Upper lobe of right lung (tissue), 1 donor: ENCODE data around the gene CC2D1A. TPM values are rescaled to one million over a fixed set of nuclear protein-coding genes. Genes with fewer than 3 reads are reported as not detected.

ENCODE experiments used
- ATAC-seq: fragments of 200-7000 bp; cut with Tn5 transposase; one replicate; pipeline ENCODE4 v1.9.1; 2020; ENCODE audit warnings: mild to moderate bottlenecking, moderate library complexity
- DNase-seq: peaks from one replicate; pipeline ENCODE4 v3.0.0-alpha.2; 2020
- H3K27ac ChIP-seq: fragments of 200-600 bp; one replicate; pipeline ENCODE4 v1.8.0; 2022
- H3K27me3 ChIP-seq: fragments of 200-600 bp; one replicate; pipeline ENCODE4 v1.8.0; 2022; ENCODE audit warnings: mild to moderate bottlenecking
- H3K36me3 ChIP-seq: fragments of 200-600 bp; one replicate; pipeline ENCODE4 v1.8.0; 2022
- H3K4me1 ChIP-seq: fragments of 200-600 bp; one replicate; pipeline ENCODE4 v1.8.0; 2022
- H3K4me3 ChIP-seq: fragments of 200-600 bp; one replicate; pipeline ENCODE4 v1.8.0; 2022; ENCODE audit warnings: mild to moderate bottlenecking
- H3K9me3 ChIP-seq: fragments of 200-600 bp; one replicate; pipeline ENCODE4 v1.8.0; 2022
- CTCF ChIP-seq: fragments of 200-600 bp; IDR thresholded peaks from one replicate; pipeline ENCODE4 v1.8.0; 2022; ENCODE audit warnings: antibody characterized with exemption
- intact Hi-C: fragments of 100-400 bp; cut with DNase I; formaldehyde crosslinking; loops from one replicate; pipeline ENCODE4 v1.11.0; 2022
- total RNA-seq: library from RNA; stranded (reverse); fragmentation: NEBNext Ultra II Directional; extraction: Animal tissue kit (Norgen Biotek cat#: 25700); gene quantifications from one replicate; pipeline ENCODE4 v1.2.1, GENCODE V29; 2021
- donor health status: DM: no; HTN: yes; CAD: no; lungs with severe emphysema.

The CC2D1A gene
- total RNA-seq, 1 donor from 2014 or later: 28.9 TPM

GRCh38 chr19:13961826-13962698, 56.1 kb downstream of the CC2D1A start:
- no peaks in the 10 kb centered on the region for H3K27me3 ChIP-seq
- H3K4me3 ChIP-seq: no peak overlapping the region
- TF ChIP-seq CTCF: no peak
- H3K27ac ChIP-seq: no peak overlapping the region
- DNase-seq (no peak), ATAC-seq (no peak)
- no peaks in the 10 kb centered on the region for H3K4me1 ChIP-seq
- peaks cover 57% of the 10 kb centered on the region for H3K36me3 ChIP-seq
- H3K9me3 ChIP-seq: no peaks in the 10 kb centered on the region
- intact Hi-C loops: no loop called here

- H3K36me3 ChIP-seq: peaks cover 57% of the 10 kb centered on the region
- no peak for ATAC-seq
These were observed 57.0 kb downstream of the CC2D1A start for GRCh38 chr19:13962699-13963602.

GRCh38 chr19:13963603-13964105, 57.7 kb downstream of the CC2D1A start:
- Histone ChIP-seq H3K9me3 (no peaks in the 10 kb centered on the region), H3K4me1 (no peaks in the 10 kb centered on the region), H3K4me3 (no peak overlapping the region), H3K27ac (no peak overlapping the region), H3K27me3 (no peaks in the 10 kb centered on the region), H3K36me3 (peaks cover 60% of the 10 kb centered on the region)
- ATAC-seq (no peak), DNase-seq (no peak)
- intact Hi-C loops: no loop called here
- TF ChIP-seq CTCF: no peak

More at GRCh38 chr19:13962699-13963602, 57.0 kb downstream of the CC2D1A start:
- Histone ChIP-seq H3K27me3 (no peaks in the 10 kb centered on the region), H3K4me3 (no peak overlapping the region), H3K9me3 (no peaks in the 10 kb centered on the region), H3K4me1 (no peaks in the 10 kb centered on the region), H3K27ac (no peak overlapping the region)
- DNase-seq: no peak
- TF ChIP-seq CTCF: no peak
- intact Hi-C loops: no loop called here

GRCh38 chr19:13964776-13965175, 58.8 kb downstream of the CC2D1A start:
- ATAC-seq (no peak), DNase-seq (no peak)
- intact Hi-C loops: no loop called here
- Histone ChIP-seq H3K4me3 (no peak overlapping the region), H3K36me3 (peaks cover 62% of the 10 kb centered on the region), H3K4me1 (no peaks in the 10 kb centered on the region), H3K9me3 (no peaks in the 10 kb centered on the region), H3K27me3 (no peaks in the 10 kb centered on the region), H3K27ac (no peak overlapping the region)
- no peak for TF ChIP-seq CTCF

GRCh38 chr19:13965377-13965896, 59.4 kb downstream of the CC2D1A start:
- peaks cover 62% of the 10 kb centered on the region for H3K36me3 ChIP-seq
- ATAC-seq: no peak
- no peak for TF ChIP-seq CTCF

More at GRCh38 chr19:13965377-13965896, 59.4 kb downstream of the CC2D1A start:
- no peak overlapping the region for H3K4me3 ChIP-seq
- no peaks in the 10 kb centered on the region for H3K9me3 ChIP-seq
- no peak overlapping the region for H3K27ac ChIP-seq
- no peak for DNase-seq
- intact Hi-C loops: no loop called here
- no peaks in the 10 kb centered on the region for H3K4me1 ChIP-seq
- H3K27me3 ChIP-seq: no peaks in the 10 kb centered on the region
